Measurements from ENCODE around the gene PTPRM. TPM values are rescaled to one million over a fixed set of nuclear protein-coding genes. Genes with fewer than 3 reads are reported as not detected.
"Not testable (repeated sequence)": the region's sequence is repeated elsewhere in the genome, so short reads cannot be mapped to it uniquely, and the experiment has no call there.

PTPRM gene
- polyA plus RNA-seq, 3 donors: 0.04 to 2.1 (median 0.66) TPM

DNA sequence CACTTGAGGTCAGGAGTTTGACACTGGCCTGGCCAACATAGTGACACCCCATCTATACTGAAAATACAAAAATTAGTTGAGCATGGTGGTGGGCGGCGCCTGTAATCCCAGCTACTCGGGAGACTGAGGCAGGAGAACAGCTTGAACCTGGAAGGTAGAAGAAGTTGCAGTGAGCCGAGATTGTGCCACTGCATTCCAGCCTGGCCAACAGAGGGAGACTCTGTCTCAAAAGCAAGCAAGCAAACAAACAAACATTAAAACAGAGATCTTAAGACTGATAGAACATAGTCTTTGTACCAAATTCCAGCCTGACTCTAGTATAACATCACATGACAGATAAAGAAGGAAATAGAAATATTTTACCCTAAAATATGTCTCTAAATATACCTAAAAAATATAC lies 168.1 kb downstream of the PTPRM start:
- no peak overlapping the region for H3K4me3 ChIP-seq (replicated peaks in 1 of 3; ENCODE audit: low read depth in 2 of 3, low read length in 3 of 3)
- intact Hi-C loops (cut with micrococcal nuclease): no loop called here
- H4K20me1 ChIP-seq (ENCODE audit: insufficient read depth, low read length): no peaks in the 10 kb centered on the region
- Mint-ChIP-seq H3K9me3 (peaks cover 0 to 5% (median 3%) of the 10 kb centered on the region in 7 donors), H3K4me1 (no peaks in the 10 kb centered on the region), H3K27ac (no peak overlapping the region), H3K36me3 (no peaks in the 10 kb centered on the region), H3K4me3 (no peak overlapping the region), H3K27me3 (ENCODE audit: low read depth in 3 of 3) (peaks cover 0 to 4% (median 3%) of the 10 kb centered on the region in 3 donors)
- no CpG with 5 or more reads among the region's 4 CpGs for WGBS (ENCODE audit: insufficient coverage)
- TF ChIP-seq, protein P1, sequence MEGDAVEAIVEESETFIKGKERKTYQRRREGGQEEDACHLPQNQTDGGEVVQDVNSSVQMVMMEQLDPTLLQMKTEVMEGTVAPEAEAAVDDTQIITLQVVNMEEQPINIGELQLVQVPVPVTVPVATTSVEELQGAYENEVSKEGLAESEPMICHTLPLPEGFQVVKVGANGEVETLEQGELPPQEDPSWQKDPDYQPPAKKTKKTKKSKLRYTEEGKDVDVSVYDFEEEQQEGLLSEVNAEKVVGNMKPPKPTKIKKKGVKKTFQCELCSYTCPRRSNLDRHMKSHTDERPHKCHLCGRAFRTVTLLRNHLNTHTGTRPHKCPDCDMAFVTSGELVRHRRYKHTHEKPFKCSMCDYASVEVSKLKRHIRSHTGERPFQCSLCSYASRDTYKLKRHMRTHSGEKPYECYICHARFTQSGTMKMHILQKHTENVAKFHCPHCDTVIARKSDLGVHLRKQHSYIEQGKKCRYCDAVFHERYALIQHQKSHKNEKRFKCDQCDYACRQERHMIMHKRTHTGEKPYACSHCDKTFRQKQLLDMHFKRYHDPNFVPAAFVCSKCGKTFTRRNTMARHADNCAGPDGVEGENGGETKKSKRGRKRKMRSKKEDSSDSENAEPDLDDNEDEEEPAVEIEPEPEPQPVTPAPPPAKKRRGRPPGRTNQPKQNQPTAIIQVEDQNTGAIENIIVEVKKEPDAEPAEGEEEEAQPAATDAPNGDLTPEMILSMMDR (IDR thresholded peaks at IDR 0.05): no peak
- no peak overlapping the region for H3K9ac ChIP-seq (ENCODE audit: insufficient read depth, low read length, poor library complexity, severe bottlenecking)
- H3K79me2 ChIP-seq (ENCODE audit: insufficient read depth, low read length): no peaks in the 10 kb centered on the region
- no peak overlapping the region for H3K4me2 ChIP-seq (replicated peaks; ENCODE audit: extremely low read depth, low read length, poor library complexity, severe bottlenecking)
- peaks cover 0 to 2% of the 10 kb centered on the region in 2 donors for H3K9me3 ChIP-seq (replicated peaks in 1 of 2; ENCODE audit: control insufficient read depth in 1 of 2, insufficient read depth in 1 of 2, low read length in 2 of 2)
- H2AFZ ChIP-seq (ENCODE audit: insufficient read depth, low read depth, low read length, poor library complexity, severe bottlenecking): no peak overlapping the region
- H3K27me3 ChIP-seq (ENCODE audit: control insufficient read depth in 2 of 2, insufficient read depth in 2 of 2, low read length in 2 of 2): no peaks in the 10 kb centered on the region
- no peaks in the 10 kb centered on the region for H3K36me3 ChIP-seq (replicated peaks in 1 of 2; ENCODE audit: control insufficient read depth in 1 of 2, insufficient read depth in 2 of 2, low read length in 2 of 2)
- H3K27ac ChIP-seq (ENCODE audit: low read depth in 1 of 2, low read length in 2 of 2): no peak overlapping the region
- H3K4me1 ChIP-seq (ENCODE audit: control insufficient read depth in 1 of 2, insufficient read depth in 2 of 2, low read length in 2 of 2): no peaks in the 10 kb centered on the region
- no peak for DNase-seq

DNA sequence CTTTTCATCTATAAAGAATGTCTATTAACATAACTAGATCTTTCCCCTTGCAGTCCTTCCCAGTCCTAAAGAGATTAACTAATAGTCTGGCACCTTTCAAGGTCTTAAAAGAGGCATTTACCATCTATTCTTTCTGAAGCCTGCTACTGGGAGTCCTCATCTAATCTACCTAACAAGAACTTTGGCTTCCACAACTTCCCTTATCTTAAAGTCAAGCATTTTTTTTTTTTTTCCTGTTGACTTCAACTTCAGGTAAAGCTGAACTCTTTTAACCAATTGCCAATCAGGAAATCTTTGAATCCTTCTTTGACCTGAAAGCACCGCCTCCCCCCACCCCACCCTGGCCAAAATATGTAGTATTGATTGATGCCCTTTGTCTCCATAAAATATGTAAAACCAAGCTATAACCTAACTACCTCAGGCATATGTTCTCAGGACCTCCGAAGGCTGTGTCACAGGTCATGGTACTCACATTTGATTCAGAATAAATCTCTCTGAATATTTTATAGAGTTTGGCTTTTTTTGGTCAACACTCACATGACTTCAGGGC lies 168.6 kb downstream of the PTPRM start:
- no peak overlapping the region for H3K27ac Mint-ChIP-seq
- no CpG with 5 or more reads among the region's 2 CpGs for WGBS (ENCODE audit: insufficient coverage)
- H3K79me2 ChIP-seq (ENCODE audit: insufficient read depth, low read length): no peaks in the 10 kb centered on the region

DNA sequence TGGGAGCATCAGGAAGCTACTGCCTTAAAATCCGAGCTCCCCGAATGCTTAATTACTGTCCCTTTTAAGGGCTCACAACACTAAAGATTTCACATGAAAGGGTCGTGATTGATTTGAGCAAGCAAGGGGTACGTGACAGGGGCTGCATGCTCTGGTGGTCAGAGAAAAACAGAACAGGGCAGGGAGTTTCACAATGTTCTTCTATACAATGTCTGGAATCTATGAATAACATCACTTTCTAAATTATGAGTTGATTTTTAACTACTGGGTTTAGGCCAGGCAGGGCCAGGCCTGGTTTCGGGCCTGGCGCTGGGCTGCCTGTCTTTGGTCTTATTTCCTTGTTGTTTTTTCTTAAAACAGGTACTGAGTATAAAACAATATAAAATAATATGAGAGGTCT lies 169.4 kb downstream of the PTPRM start:
- DNase-seq; intact Hi-C loops (cut with micrococcal nuclease); H3K9ac ChIP-seq (ENCODE audit: insufficient read depth, low read length, poor library complexity, severe bottlenecking); H3K4me1 Mint-ChIP-seq; H3K36me3 ChIP-seq (replicated peaks in 1 of 2; ENCODE audit: control insufficient read depth in 1 of 2, insufficient read depth in 2 of 2, low read length in 2 of 2); H4K20me1 ChIP-seq (ENCODE audit: insufficient read depth, low read length); H3K27me3 Mint-ChIP-seq (ENCODE audit: low read depth in 3 of 3); H3K36me3 Mint-ChIP-seq; H3K4me3 Mint-ChIP-seq; H3K79me2 ChIP-seq (ENCODE audit: insufficient read depth, low read length); H3K4me3 ChIP-seq (replicated peaks in 1 of 3; ENCODE audit: low read depth in 2 of 3, low read length in 3 of 3); H3K4me1 ChIP-seq (ENCODE audit: control insufficient read depth in 1 of 2, insufficient read depth in 2 of 2, low read length in 2 of 2); H3K27me3 ChIP-seq (ENCODE audit: control insufficient read depth in 2 of 2, insufficient read depth in 2 of 2, low read length in 2 of 2); H3K9me3 Mint-ChIP-seq; H3K27ac ChIP-seq (ENCODE audit: low read depth in 1 of 2, low read length in 2 of 2); H3K27ac Mint-ChIP-seq; H3K9me3 ChIP-seq (replicated peaks in 1 of 2; ENCODE audit: control insufficient read depth in 1 of 2, insufficient read depth in 1 of 2, low read length in 2 of 2); H3K4me2 ChIP-seq (replicated peaks; ENCODE audit: extremely low read depth, low read length, poor library complexity, severe bottlenecking); H2AFZ ChIP-seq (ENCODE audit: insufficient read depth, low read depth, low read length, poor library complexity, severe bottlenecking): not testable (repeated sequence)
- WGBS (ENCODE audit: insufficient coverage): 100% methylated on average over 1 of the region's 6 CpGs

More for the DNA sequence above, 168.6 kb downstream of the PTPRM start:
- no peaks in the 10 kb centered on the region for H4K20me1 ChIP-seq (ENCODE audit: insufficient read depth, low read length)
- H3K27me3 ChIP-seq (ENCODE audit: control insufficient read depth in 2 of 2, insufficient read depth in 2 of 2, low read length in 2 of 2): no peaks in the 10 kb centered on the region
- peaks cover 0 to 6% (median 3%) of the 10 kb centered on the region in 7 donors for H3K9me3 Mint-ChIP-seq
- no peaks in the 10 kb centered on the region for H3K4me1 Mint-ChIP-seq
- H3K9me3 ChIP-seq (replicated peaks in 1 of 2; ENCODE audit: control insufficient read depth in 1 of 2, insufficient read depth in 1 of 2, low read length in 2 of 2): peaks cover 0 to 2% of the 10 kb centered on the region in 2 donors
- no peak for DNase-seq
- peaks cover 0 to 4% (median 3%) of the 10 kb centered on the region in 3 donors for H3K27me3 Mint-ChIP-seq (ENCODE audit: low read depth in 3 of 3)
- H3K36me3 Mint-ChIP-seq: no peaks in the 10 kb centered on the region
- no peaks in the 10 kb centered on the region for H3K36me3 ChIP-seq (replicated peaks in 1 of 2; ENCODE audit: control insufficient read depth in 1 of 2, insufficient read depth in 2 of 2, low read length in 2 of 2)
- H3K4me1 ChIP-seq (ENCODE audit: control insufficient read depth in 1 of 2, insufficient read depth in 2 of 2, low read length in 2 of 2): no peaks in the 10 kb centered on the region
- H3K9ac ChIP-seq (ENCODE audit: insufficient read depth, low read length, poor library complexity, severe bottlenecking): no peak overlapping the region
- H3K4me2 ChIP-seq (replicated peaks; ENCODE audit: extremely low read depth, low read length, poor library complexity, severe bottlenecking): no peak overlapping the region
- no peak overlapping the region for H2AFZ ChIP-seq (ENCODE audit: insufficient read depth, low read depth, low read length, poor library complexity, severe bottlenecking)
- no peak overlapping the region for H3K4me3 Mint-ChIP-seq
- H3K4me3 ChIP-seq (replicated peaks in 1 of 3; ENCODE audit: low read depth in 2 of 3, low read length in 3 of 3): no peak overlapping the region
- TF ChIP-seq, protein P1 (IDR thresholded peaks at IDR 0.05): no peak
- intact Hi-C loops (cut with micrococcal nuclease): no loop called here
- no peak overlapping the region for H3K27ac ChIP-seq (ENCODE audit: low read depth in 1 of 2, low read length in 2 of 2)
